ENCODE data around the gene RPUSD1.
A peak's percentile ranks its signal among the peaks of the same experiment; 100 is the strongest.

The RPUSD1 gene

DNA sequence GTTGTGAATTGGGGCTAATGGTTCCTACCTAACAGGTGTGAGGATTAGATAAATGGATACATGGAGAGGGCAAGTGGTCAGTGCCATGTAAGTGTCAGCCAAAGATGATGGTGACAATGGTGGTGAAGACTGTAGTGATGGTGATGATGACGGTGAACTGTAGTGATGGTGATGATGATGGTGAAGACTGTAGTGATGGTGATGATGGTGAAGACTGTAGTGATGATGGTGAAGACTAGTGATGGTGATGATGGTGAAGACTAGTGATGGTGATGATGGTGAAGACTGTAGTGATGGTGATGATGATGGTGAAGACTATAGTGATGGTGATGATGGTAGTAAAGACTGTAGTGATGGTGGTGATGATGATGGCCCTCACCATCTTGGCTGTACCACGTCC lies 30.4 kb upstream of the RPUSD1 start:
- no peak for DNase-seq

DNA sequence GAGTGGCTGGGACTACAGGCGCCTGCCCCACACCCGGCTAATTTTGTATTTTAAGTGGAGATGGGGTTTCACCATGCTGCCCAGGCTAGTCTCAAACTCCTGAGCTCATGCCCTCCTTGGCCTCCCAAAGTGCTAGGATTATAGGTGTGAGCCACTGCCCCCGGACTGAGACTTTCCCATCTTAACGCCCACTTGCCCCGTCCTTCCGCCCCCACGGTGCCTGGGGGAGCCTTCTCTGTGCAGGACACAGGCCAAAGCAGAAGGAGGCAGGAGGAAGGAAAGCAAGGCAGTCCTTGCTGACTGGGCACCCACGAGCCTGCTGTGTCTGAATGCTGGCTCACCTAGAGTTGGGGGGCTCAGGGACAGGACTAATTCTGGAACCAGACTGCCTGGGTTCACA lies 30.0 kb upstream of the RPUSD1 start:
- no peak for DNase-seq

DNA sequence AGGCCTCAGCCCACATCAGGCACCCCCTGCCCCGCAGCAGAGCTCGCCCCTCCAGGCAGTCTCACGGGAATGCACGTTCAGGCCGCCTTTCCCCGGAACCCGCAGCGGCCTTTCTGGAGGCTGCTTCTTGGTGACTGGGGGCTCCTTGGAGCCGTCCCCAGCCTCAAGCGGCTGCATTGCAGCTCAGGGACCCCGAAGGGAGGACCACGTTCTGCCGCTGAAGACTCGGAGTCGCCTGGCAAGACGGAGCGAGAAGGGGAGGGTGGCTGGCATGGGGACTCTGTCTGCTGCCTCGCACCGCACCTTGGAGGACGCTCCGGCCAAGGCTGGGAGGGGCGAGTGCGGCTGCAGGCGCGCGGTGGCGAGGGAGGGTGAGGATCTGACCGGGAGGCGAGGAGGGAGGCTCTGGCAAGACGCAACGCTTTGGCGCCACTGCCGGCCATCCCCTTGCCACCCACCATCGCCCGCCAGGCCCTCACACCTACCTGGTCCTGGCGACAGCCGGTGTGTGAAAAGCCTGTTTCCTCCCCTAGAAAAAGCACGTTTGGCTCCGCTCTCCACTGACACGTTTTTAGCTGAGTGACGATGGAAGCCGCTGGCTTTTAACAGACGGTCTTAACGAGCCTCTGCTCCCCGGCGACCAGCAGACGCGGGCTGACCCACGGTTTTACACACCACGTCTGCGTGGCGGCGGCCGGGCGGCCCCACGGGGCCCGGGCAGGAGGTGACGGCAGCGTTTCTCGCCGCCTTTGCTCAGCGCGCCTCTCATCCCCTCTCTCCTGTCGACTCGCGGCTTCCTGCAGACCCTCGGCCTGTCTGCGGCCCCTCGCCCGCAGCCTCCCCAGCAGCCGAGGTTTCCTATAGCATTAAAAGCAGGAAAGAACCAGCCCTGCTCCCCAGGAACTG lies 29.1 kb upstream of the RPUSD1 start:
- DNase-seq: no peak

GRCh38 chr16:815861-816260 lies 27.7 kb upstream of the RPUSD1 start:
- no peak for DNase-seq

GRCh38 chr16:814974-815373 lies 26.8 kb upstream of the RPUSD1 start:
- no peak for DNase-seq

GRCh38 chr16:813916-814412 lies 25.8 kb upstream of the RPUSD1 start:
- DNase-seq: no peak

DNA sequence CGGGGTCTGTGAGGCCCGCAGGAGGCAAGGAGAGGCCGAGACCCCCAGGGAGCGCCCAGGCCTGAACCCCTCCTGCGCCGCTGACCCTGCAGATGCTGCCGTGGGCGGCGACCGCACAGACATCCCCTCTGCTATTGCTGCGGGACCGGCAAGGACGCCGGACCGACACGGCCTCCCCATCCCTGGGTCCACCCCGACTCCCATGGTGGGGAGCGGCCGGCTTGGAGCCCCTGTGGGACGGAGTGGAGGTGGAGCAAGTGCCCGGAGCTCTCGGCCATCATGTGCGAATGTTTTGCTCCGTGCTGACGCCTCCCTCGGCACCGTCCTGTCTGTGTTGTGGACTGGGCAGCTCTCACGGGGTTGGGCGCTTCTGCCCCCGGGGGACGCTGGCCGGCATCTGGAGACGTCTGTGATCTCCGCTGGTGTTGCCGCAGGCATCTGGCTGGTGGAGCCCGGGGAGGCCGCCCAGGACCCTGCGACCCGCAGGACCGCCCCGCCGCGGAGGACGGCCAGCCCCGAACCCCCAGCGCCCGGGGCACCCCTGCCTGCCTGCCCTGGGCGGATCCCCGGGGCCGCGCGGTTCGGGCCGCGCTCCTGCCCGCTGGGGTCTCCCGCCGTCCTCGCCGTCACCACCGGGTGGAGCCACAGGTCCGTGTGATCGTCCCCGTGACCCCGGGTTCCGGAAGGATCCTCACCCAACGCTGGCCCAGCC lies 25.2 kb upstream of the RPUSD1 start:
- no peak for DNase-seq

DNA sequence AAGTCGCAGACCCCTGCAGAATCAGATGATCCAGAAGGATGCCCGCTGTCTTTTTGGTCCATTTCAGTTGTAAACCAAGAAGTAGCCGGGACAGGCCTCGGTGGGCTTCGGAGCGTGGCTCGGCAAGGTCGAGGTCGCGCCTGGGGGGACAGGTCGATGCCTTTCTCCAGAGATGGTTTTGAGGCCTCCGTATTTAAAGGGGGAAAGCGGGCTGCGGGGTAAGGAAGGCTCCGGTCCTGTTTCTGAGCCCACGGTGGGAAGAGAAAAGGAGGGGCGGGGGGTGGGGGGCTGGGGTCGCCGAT lies 19.9 kb upstream of the RPUSD1 start:
- DNase-seq: no peak

DNA sequence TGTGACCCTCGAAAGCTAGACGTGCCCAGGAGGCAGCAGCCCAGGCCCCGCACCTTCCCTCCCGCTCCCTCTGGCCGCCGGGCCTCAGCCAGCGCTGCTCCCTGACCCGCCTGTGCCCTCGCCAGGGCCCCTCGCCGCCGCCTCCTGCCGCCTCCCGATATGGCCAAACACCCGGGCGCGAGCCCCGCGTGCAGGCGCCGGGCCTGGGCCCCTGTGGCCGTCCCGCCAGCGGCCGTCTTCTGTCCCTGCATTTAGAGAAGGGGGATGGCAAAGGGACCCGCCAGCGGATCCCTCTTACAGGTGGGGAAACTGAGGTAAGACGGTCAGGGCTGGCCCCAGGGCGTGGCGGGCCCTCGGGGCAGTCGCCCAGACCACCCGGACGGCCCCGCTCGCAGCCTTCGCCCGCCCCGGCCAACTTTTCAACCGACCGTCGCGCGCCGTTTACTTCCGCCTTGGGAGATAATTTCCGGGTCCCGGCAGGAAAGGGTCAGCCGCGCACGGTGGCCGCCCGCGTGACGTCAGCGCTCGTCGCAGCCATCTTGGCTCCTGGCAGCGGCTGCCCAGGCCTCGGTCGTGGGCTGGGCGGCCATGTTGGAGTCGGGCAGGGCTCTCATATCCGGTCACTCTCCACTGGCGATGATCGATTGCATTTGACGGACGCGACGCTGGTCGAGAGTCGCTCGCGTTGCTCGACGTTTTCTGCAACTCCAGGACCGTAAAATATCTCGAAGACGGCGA lies 19.3 kb upstream of the RPUSD1 start:
- peak; percentile 75 for DNase-seq

GRCh38 chr16:805474-805873 lies 17.3 kb upstream of the RPUSD1 start:
- no peak for DNase-seq

DNA sequence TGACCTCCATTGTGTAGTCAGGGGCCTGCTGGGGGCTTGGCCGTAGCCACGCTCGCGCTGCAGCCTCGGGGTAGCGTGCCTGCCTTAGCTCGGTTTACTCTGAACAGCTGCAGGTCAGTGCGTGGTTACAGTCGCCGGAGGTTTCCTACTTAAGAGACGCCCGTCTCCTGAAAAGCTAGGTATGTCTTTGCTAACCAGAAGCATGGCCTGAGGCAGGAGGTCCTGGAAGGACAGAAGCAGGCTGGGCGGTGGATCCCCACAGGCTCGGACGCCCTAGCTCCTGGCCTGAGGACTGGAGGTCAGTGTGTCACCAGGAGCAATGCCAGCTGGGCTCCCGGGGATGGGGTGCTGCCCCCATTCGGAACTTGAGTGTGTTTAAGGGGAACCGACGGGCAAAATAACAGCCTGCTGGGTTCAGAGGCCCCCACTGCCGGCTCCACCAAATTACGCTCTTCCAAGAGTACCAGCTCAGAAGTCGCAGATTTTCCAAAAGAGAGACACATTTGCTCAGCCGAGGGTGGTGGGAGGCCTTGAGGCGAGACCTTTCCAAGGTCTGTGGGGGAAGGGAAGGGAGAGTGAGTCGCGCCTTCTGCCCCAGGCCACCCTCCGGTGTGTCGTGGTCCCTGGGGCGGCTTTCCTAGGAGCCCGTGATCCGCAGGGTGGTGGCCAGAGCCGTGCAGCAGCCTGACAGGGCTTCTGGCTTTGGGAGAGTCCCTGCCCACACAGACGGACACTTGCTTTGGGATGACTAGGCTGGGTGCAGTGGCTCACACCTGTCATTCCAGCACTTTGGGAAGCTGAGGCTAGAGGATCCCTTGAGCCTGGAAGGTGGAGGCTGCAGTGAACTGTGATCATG lies 16.2 kb upstream of the RPUSD1 start:
- DNase-seq: no peak

DNA sequence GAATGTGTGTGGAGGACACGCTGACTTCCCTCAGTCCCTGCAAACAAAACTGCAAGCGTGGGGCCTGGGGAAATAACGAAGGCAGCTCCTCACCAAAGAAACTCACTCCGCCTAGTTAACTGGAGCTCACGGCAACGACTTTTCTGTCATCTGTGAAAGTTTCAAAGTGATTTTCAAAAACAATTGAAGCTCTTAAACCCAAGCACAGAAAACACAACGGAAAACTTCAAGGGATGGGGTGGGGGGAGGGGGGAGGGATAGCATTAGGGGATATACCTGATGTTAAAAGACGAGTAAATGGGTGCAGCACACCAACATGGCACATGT lies 15.5 kb upstream of the RPUSD1 start:
- DNase-seq: no peak

- DNase-seq: no peak
Measured at GRCh38 chr16:802914-803753, 15.0 kb upstream of the RPUSD1 start.

DNA sequence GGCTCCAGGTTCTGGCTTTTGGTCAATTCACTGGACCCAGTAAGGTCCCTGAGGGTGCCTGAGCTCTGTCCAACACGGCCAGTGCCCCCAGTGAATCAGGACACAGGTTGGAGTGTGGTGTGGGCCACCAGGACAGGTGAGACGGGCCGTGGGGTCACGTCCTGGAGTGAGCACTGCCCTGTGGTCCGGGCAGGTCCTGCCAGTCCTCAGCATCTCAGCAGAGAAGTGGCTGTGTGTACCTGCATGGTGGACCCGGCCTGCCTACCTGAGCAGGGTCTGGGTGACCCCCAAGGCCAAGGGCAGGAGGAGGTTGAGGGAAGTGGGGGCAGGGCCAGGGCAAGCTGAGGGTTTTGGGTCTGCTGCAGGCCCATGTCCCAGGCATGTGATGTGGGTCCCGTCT lies 14.3 kb upstream of the RPUSD1 start:
- DNase-seq: no peak

- no peak for DNase-seq
Measured at GRCh38 chr16:801584-802363, 13.6 kb upstream of the RPUSD1 start.

DNA sequence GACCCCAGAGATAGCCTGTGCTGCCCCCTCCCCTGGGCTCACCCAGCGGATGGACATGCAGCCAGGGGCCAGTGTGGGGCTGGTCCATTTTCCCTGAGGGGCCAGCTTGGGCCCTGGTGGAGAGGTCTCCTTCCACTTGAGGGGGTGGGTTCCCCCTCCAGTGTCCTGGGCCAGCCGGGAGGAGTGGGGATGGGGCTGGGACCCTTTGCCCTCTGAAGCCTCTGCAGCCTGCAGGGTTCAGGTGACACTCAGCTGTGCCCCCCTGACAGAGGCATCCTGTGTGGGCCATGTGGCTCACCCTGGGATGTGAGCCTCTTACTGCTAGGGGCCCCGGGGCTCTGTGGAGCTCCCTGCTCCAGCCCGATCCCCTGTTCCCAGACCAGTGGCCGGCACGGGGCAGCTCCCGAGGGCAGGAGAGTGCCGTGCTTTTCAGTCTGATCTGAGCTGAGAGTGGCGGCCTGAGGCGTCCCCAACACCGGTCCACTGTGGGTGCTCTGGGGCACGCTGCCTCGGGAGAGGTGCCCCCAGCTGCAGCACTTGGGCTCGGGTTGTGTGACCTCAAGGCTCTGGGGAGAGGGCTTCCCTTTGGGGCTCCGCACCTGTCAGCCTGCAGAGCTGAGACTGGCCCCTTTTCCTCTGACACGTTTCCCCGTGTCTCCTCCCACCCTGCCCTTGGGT lies 12.8 kb upstream of the RPUSD1 start:
- no peak for DNase-seq

- no peak for DNase-seq
Measured at GRCh38 chr16:799948-800833, 12.0 kb upstream of the RPUSD1 start, which contains the start of gene GNG13. TSS of gene GNG13 (minus strand) at chr16:800734. CDS start at chr16:799077, 1,657 bp downstream.

DNA sequence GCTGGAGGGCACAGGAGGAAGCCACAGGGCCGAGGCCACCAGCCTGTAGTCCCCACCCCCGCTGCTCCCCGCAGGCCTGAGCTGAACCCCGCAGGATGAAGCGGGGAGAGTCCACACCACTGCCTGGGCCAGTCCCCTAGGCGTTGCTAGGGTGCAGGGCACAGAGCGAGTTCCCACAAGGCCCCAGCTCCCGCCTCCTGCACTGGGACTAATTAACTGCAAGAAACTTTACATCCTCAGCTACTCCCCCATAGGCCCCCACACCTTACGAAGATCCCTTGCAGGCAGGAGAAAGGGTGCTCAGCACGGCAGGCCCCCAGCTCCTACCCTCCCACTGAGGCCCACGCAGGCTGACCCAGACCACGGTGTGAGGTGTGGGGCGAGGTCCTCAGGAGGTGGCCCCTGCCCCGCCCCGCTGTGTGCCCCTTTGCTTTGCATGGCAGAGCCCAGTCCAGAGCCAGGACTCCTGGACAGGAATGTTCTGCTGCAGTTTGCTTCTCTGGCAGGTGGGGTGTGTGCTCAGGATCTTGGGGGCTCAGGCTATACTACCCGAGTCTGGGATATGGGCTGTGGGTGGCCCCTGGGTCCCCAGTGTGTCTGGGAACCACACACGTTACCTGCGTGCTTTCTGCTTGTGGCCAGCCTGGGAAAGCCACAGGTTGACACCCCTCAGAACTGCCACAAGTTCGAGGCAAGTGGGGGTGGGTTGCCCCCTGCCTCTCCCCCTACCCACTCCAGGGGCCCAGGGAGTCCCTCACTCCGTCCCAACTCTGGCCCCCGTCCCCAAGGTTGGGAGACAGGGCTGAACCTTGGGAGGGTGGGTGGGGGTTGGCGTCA lies 11.1 kb upstream of the RPUSD1 start:
- DNase-seq: no peak

Measured in NCI-H1417 treated with DMSO at 0.1 percent for 48 hours (cell line).